HCT116 (cell line): Measurements from ENCODE around the gene PYDC2. TPM values are rescaled to one million over a fixed set of nuclear protein-coding genes. Genes with fewer than 3 reads are reported as not detected.

Experiments
- ATAC-seq: fragments of 200-7000 bp; cut with Tn5 transposase; 2 replicates; pipeline ENCODE4 v1.9.1; 2020; ENCODE audit warnings: mild to moderate bottlenecking, moderate library complexity
- BruUV-seq: library from RNA; stranded (reverse); fragments of 400-500 nt; replicated peaks from 2 replicates; lab custom pipeline; 2021; lab: Mats Ljungman, UMichigan
- CTCF ChIA-PET: fragments of 300-600 bp; sonication (Branson Sonifier 250); formaldehyde crosslinking; loops from one replicate; lab custom pipeline; 2021; ENCODE audit warnings: antibody characterized with exemption; lab: Charles Lee
- POLR2A ChIA-PET: fragments of 300-600, 350-600 bp; sonication (Branson Sonifier 250); formaldehyde crosslinking; loops from one replicate; lab custom pipeline; 2021; ENCODE audit warnings: antibody characterized with exemption; lab: Charles Lee
- RAD21 ChIA-PET, 2 experiments: fragments of 300-600 bp; sonication (Branson Sonifier 250); formaldehyde crosslinking; loops; one replicate each; lab custom pipeline; 2023; ENCODE audit warnings: low total read pairs in 2 of 2; ENCODE audit not compliant: uncharacterized antibody in 2 of 2, unreplicated experiment in 2 of 2, low non-redundant PET in 1 of 2; lab: Charles Lee
- DNase-seq: peaks from one replicate; pipeline ENCODE4 v3.0.0-alpha.2; 2010; ENCODE audit warnings: low read depth, low spot score
- H2AFZ ChIP-seq: fragments of 200-600 bp; shearing (Covaris generic), sonication (generic); 2 replicates; pipeline ENCODE4 v1.6.1; 2017; ENCODE audit warnings: low read depth, mixed run types, mixed read lengths, antibody characterized with exemption, low read length; ENCODE audit not compliant: poor library complexity, severe bottlenecking
- H3K27ac ChIP-seq: 2 replicates; pipeline ENCODE4 v1.5.1; 2012; ENCODE audit warnings: low read depth, low read length
- H3K27me3 ChIP-seq: fragments of 200-600 bp; sonication (generic); 2 replicates; pipeline ENCODE4 v1.6.1; 2016; ENCODE audit warnings: mixed run types, low read length, mixed read lengths; ENCODE audit not compliant: insufficient read depth
- H3K36me3 ChIP-seq, 2 experiments: fragments of 200-500 bp in 1 of 2; fragments of 200-600 bp in 1 of 2; sonication (Bioruptor generic) in 1 of 2; sonication (generic) in 1 of 2; 2 replicates each; pipeline versions ENCODE4 v1.5.1 to v1.6.1; 2014 to 2016; ENCODE audit warnings: low read length in 2 of 2, inconsistent platforms in 1 of 2, mixed read lengths in 1 of 2, mixed run types in 1 of 2; ENCODE audit not compliant: insufficient read depth in 2 of 2, control insufficient read depth in 1 of 2
- H3K4me1 ChIP-seq, 2 experiments: fragments of 200-600 bp in 1 of 2; sonication (generic) in 1 of 2; 2 replicates each; pipeline versions ENCODE4 v1.5.1 to v1.6.1; 2012 to 2017; ENCODE audit warnings: low read length in 2 of 2, inconsistent platforms in 1 of 2, mild to moderate bottlenecking in 1 of 2, mixed read lengths in 1 of 2, mixed run types in 1 of 2, moderate library complexity in 1 of 2; ENCODE audit not compliant: insufficient read depth in 2 of 2, control insufficient read depth in 1 of 2
- H3K4me2 ChIP-seq: fragments of 200-600 bp; sonication (generic); 2 replicates; pipeline ENCODE4 v1.6.1; 2017; ENCODE audit warnings: mixed run types, low read length, mixed read lengths
- H3K4me3 ChIP-seq, 2 experiments: fragments of 200-600 bp in 1 of 2; sonication (generic) in 1 of 2; replicated peaks in 1 of 2; 2 replicates each; pipeline ENCODE4 v1.5.1; 2011 to 2016; ENCODE audit warnings: low read length in 2 of 2, control low read depth in 1 of 2, low read depth in 1 of 2, mild to moderate bottlenecking in 1 of 2, mixed read lengths in 1 of 2, mixed run types in 1 of 2
- H3K79me2 ChIP-seq: fragments of 200-600 bp; sonication (generic); 2 replicates; pipeline ENCODE4 v1.6.1; 2017; ENCODE audit warnings: mild to moderate bottlenecking, mixed run types, low read length, moderate library complexity, mixed read lengths; ENCODE audit not compliant: insufficient read depth
- H3K9ac ChIP-seq: fragments of 200-600 bp; sonication (generic); 2 replicates; pipeline ENCODE4 v1.6.1; 2016; ENCODE audit warnings: low read length, mixed read lengths
- H3K9me2 ChIP-seq: fragments of 200-600 bp; sonication (generic), shearing (Covaris generic); 2 replicates; pipeline ENCODE4 v1.6.1; 2017; ENCODE audit warnings: mixed run types, mild to moderate bottlenecking, moderate library complexity; ENCODE audit not compliant: insufficient read depth
- H3K9me3 ChIP-seq, 2 experiments: fragments of 200-500 bp in 1 of 2; fragments of 200-600 bp in 1 of 2; sonication (Bioruptor generic) in 1 of 2; sonication (generic) in 1 of 2; 2 replicates each; pipeline ENCODE4 v1.6.1; 2014 to 2017; ENCODE audit warnings: low read length in 2 of 2, mixed read lengths in 2 of 2, inconsistent platforms in 1 of 2, low read depth in 1 of 2, mild to moderate bottlenecking in 1 of 2, mixed run types in 1 of 2, moderate library complexity in 1 of 2; ENCODE audit not compliant: control insufficient read depth in 1 of 2, insufficient read depth in 1 of 2
- H4K20me1 ChIP-seq: fragments of 200-600 bp; sonication (generic), shearing (Covaris generic); 2 replicates; pipeline ENCODE4 v1.6.1; 2017; ENCODE audit warnings: mixed run types, mild to moderate bottlenecking, moderate library complexity; ENCODE audit not compliant: insufficient read depth
- ATF3 ChIP-seq: IDR thresholded peaks from 2 replicates; pipeline ENCODE4 v1.6.1; 2012
- CTCF ChIP-seq, 3 experiments: fragments of 200-600 bp in 1 of 3; sonication (generic) in 1 of 3; IDR thresholded peaks in 2 of 3; conservative IDR thresholded peaks in 1 of 3; 2 replicates each; pipeline ENCODE4 v1.5.1; 2012 to 2017; ENCODE audit warnings: low read depth in 2 of 3, low read length in 2 of 3, antibody characterized with exemption in 1 of 3, borderline replicate concordance in 1 of 3, control low read depth in 1 of 3, mild to moderate bottlenecking in 1 of 3, mixed read lengths in 1 of 3, mixed run types in 1 of 3, moderate library complexity in 1 of 3; ENCODE audit not compliant: insufficient read depth in 1 of 3
- ELF1 ChIP-seq: IDR thresholded peaks from 2 replicates; pipeline ENCODE4 v1.6.1; 2012; ENCODE audit warnings: low read depth, borderline replicate concordance
- EZH2 ChIP-seq: fragments of 200-600 bp; sonication (generic); IDR thresholded peaks from 2 replicates; pipeline ENCODE4 v1.6.1; 2017; ENCODE audit warnings: antibody characterized with exemption, mixed run types
- MAX ChIP-seq: IDR thresholded peaks from 2 replicates; pipeline ENCODE4 v1.6.1; 2012
- POLR2A ChIP-seq: IDR thresholded peaks from 2 replicates; pipeline ENCODE4 v1.7.0; 2011; ENCODE audit warnings: borderline replicate concordance; ENCODE audit not compliant: insufficient read depth, insufficient read length; ENCODE audit errors: extremely low read depth
- SP1 ChIP-seq: IDR thresholded peaks from 2 replicates; pipeline ENCODE4 v1.6.1; 2012; ENCODE audit warnings: low read depth
- SRF ChIP-seq: IDR thresholded peaks from 2 replicates; pipeline ENCODE4 v1.6.1; 2012; ENCODE audit warnings: low read depth
- YY1 ChIP-seq: IDR thresholded peaks from 2 replicates; pipeline ENCODE4 v1.6.1; 2011; ENCODE audit warnings: low read length, low read depth, moderate library complexity, mild to moderate bottlenecking; ENCODE audit not compliant: insufficient replicate concordance; ENCODE audit errors: extremely low read depth
- ZBTB33 ChIP-seq: IDR thresholded peaks from 2 replicates; pipeline ENCODE4 v1.6.1; 2011; ENCODE audit warnings: mild to moderate bottlenecking, low read length, moderate library complexity; ENCODE audit not compliant: insufficient replicate concordance; ENCODE audit errors: extremely low read depth
- ZNF274 ChIP-seq: fragments of 200-500 bp; sonication (Bioruptor generic); IDR thresholded peaks from 2 replicates; pipeline ENCODE4 v1.6.1; 2014; ENCODE audit warnings: mild to moderate bottlenecking, low read depth, low read length, inconsistent platforms
- intact Hi-C: fragments of 100-400 bp; cut with micrococcal nuclease; formaldehyde crosslinking; loops from 2 replicates; pipeline ENCODE4 v1.10.0; 2022
- total RNA-seq: library from RNA; stranded (reverse); gene quantifications from one replicate; pipeline ENCODE4 v1.2.1, GENCODE V29; 2021; ENCODE audit not compliant: unreplicated experiment

The PYDC2 gene
- total RNA-seq, 1 experiment from 2014 or later = not detected

- Histone ChIP-seq H4K20me1 (no peaks in the 10 kb centered on the region), H3K4me1 (no peaks in the 10 kb centered on the region), H3K9ac (no peak overlapping the region), H3K9me2 (no peaks in the 10 kb centered on the region), H3K4me2 (no peak overlapping the region), H3K4me3 (no peak overlapping the region), H3K9me3 (no peaks in the 10 kb centered on the region), H3K27me3 (no peaks in the 10 kb centered on the region), H3K79me2 (no peaks in the 10 kb centered on the region)
- no peak for DNase-seq
- ChIA-PET CTCF (no interaction called here), POLR2A (interaction anchor here (0.6 kb wide), 1 partner anchor 18 kb away, joined by 3 read pairs; no protein-coding TSS in a partner anchor), RAD21 (no interaction called here)
- intact Hi-C loops = no loop called here
- no peak for ATAC-seq
- BruUV-seq = no TSS peak
- TF ChIP-seq EZH2 = no peak
- no peak for TF ChIP-seq ELF1
- no peak for TF ChIP-seq YY1
- TF ChIP-seq MAX = no peak
- TF ChIP-seq SP1 = no peak
- TF ChIP-seq, all 23 proteins: peak for 0
- Histone ChIP-seq H2AFZ (no peak overlapping the region), H3K27ac (no peak overlapping the region), H3K36me3 (no peaks in the 10 kb centered on the region)
These were observed 9.6 kb downstream of the PYDC2 start for GRCh38 chr3:191470545-191470944.

- ChIA-PET RAD21 (no interaction called here), CTCF (no interaction called here), POLR2A (no interaction called here)
- Histone ChIP-seq H2AFZ (no peak overlapping the region), H3K4me1 (peaks cover 4 to 10% of the 10 kb centered on the region in 2 experiments), H3K27me3 (no peaks in the 10 kb centered on the region), H3K36me3 (no peaks in the 10 kb centered on the region), H3K9me3 (no peaks in the 10 kb centered on the region), H3K9me2 (no peaks in the 10 kb centered on the region), H3K4me3 (no peak overlapping the region), H4K20me1 (no peaks in the 10 kb centered on the region), H3K9ac (no peak overlapping the region), H3K27ac (no peak overlapping the region), H3K79me2 (no peaks in the 10 kb centered on the region), H3K4me2 (no peak overlapping the region)
- DNase-seq = no peak
- no peak for ATAC-seq
- no TSS peak for BruUV-seq
- intact Hi-C loops = no loop called here
- no peak for TF ChIP-seq ELF1
- no peak for TF ChIP-seq ZBTB33
- TF ChIP-seq ZNF274 = no peak
- no peak for TF ChIP-seq MAX
- TF ChIP-seq CTCF (IDR thresholded peaks at IDR 0.05 in 2 of 3, conservative IDR thresholded peaks at IDR 0.05 in 1 of 3; ENCODE audit: borderline replicate concordance in 1 of 3, insufficient read depth in 1 of 3, low read depth in 2 of 3, low read length in 2 of 3) = no peak
- TF ChIP-seq POLR2A = no peak
- TF ChIP-seq ATF3 = no peak
- TF ChIP-seq SP1 = no peak
- no peak for TF ChIP-seq SRF
These were observed 12.8 kb downstream of the PYDC2 start for GRCh38 chr3:191473661-191474198.
